AG08395 (cell line): ENCODE data around the gene RIPOR2.

ENCODE experiments used
- DNase-seq: peaks from one replicate; pipeline ENCODE4 v3.0.0; 2012; ENCODE audit warnings: mixed read lengths, low spot score

The RIPOR2 gene, protein sequence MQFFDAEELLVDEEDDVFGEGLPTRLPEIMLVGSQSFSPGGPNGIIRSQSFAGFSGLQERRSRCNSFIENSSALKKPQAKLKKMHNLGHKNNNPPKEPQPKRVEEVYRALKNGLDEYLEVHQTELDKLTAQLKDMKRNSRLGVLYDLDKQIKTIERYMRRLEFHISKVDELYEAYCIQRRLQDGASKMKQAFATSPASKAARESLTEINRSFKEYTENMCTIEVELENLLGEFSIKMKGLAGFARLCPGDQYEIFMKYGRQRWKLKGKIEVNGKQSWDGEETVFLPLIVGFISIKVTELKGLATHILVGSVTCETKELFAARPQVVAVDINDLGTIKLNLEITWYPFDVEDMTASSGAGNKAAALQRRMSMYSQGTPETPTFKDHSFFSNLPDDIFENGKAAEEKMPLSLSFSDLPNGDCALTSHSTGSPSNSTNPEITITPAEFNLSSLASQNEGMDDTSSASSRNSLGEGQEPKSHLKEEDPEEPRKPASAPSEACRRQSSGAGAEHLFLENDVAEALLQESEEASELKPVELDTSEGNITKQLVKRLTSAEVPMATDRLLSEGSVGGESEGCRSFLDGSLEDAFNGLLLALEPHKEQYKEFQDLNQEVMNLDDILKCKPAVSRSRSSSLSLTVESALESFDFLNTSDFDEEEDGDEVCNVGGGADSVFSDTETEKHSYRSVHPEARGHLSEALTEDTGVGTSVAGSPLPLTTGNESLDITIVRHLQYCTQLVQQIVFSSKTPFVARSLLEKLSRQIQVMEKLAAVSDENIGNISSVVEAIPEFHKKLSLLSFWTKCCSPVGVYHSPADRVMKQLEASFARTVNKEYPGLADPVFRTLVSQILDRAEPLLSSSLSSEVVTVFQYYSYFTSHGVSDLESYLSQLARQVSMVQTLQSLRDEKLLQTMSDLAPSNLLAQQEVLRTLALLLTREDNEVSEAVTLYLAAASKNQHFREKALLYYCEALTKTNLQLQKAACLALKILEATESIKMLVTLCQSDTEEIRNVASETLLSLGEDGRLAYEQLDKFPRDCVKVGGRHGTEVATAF

DNA sequence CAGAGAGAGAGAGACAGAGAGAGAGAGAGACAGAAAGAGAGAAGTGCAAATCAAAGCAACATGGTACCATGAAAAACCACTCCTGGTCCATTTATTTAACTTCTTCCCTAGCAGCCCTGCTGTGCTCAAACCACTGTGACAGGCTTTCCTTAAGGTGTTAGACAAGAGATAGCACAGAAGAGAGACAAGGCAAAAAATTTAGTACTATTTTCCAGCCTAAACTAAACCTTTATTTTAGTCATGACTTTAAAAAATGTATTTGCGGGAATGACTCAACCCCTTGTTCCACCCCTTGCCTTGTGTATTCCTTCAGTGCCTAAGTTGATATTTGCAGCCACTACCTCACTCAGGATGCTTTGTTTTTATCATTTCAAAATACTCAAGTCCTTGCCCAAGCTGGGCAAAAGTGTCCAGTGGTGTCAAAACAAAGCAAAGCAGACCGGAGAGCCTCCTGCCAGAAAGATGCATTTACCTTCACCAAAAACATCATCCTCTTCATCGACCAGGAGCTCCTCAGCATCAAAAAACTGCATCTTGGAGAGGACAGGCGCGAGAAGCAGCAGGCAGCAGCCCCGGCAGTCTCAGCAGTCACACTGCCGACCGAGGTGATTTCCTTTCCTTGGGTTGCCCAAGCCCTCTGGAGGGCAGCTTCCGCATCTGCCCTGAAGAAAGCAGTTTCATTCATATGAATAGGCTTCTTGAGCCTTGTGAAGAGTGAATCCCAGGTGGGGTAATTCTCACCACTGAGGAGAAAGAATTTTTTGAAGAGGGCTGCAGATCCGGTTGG, at the start of gene RIPOR2:
RIPOR2 (minus strand) TSS at position 595 of the 787 bp plus-strand sequence; CDS start at position 533, 62 bp downstream.
- no peak for DNase-seq

- DNase-seq: no peak
These were observed 49.6 kb upstream of the RIPOR2 start for GRCh38 chr6:24985323-24985722.

DNA sequence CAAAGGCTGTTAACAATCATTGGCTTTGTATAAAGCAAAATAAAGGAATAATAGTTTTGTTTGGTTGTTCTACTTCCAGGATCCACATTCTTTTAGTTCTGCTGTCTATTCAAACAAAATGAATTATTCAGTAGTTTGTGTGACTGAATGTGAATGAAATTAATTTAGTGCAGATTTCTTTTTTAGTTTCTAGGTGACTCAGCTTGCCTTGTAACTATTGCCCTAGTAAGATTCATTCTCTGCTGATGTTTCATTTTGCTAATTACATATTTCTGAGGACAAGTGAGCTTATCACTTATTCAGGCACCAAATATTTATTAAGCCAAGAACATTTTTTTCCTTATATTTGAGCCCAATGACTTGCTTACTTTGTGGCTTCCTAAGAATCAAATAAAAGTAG, 46.5 kb upstream of the RIPOR2 start:
- peak; percentile 34 for DNase-seq

GRCh38 chr6:24981386-24981760, 45.6 kb upstream of the RIPOR2 start:
- DNase-seq: no peak

DNA sequence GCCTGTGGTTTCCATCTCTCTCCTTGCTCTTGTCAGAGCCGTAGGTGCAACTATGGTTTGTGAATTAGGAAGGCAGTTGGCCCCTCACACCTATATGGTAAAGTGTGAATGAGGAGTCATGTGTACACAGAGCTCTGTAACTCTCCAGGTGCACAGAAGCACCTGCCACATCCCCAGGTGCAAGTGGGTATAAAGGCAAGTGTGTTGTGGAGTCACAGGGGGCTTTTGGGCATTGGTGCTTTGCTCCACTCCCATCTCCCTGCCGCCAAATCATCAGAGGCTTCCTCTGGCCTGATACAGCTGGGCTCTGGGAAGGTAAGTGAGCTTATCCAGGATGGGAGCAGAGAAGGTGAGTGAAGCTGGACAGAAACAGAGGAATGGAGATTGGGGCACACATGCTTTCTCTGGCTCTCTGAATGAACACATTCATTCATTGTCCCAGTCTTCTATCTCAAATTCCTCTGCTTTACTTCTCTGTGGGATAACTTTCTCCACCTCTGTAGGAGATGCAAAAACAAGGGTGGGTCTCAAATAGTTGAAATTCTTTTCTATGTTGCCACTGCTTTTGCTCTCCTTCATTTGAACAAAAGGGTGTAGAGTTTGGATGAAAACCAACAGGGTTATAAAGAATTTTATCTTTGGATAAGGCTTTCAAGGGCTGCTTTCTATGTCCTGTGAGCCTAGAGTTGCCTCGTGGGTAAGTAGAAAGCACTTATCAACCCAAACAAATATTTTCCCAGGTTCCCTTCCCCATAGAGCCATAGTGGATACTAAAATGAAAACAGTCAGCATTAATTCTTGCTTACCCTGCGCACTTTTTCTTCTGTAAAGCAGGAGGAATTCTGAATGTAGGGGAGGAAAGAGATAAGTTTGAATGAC, 45.0 kb upstream of the RIPOR2 start:
- DNase-seq: peak; percentile 17

- DNase-seq: no peak
These were observed 43.4 kb upstream of the RIPOR2 start for GRCh38 chr6:24979176-24979575.

DNA sequence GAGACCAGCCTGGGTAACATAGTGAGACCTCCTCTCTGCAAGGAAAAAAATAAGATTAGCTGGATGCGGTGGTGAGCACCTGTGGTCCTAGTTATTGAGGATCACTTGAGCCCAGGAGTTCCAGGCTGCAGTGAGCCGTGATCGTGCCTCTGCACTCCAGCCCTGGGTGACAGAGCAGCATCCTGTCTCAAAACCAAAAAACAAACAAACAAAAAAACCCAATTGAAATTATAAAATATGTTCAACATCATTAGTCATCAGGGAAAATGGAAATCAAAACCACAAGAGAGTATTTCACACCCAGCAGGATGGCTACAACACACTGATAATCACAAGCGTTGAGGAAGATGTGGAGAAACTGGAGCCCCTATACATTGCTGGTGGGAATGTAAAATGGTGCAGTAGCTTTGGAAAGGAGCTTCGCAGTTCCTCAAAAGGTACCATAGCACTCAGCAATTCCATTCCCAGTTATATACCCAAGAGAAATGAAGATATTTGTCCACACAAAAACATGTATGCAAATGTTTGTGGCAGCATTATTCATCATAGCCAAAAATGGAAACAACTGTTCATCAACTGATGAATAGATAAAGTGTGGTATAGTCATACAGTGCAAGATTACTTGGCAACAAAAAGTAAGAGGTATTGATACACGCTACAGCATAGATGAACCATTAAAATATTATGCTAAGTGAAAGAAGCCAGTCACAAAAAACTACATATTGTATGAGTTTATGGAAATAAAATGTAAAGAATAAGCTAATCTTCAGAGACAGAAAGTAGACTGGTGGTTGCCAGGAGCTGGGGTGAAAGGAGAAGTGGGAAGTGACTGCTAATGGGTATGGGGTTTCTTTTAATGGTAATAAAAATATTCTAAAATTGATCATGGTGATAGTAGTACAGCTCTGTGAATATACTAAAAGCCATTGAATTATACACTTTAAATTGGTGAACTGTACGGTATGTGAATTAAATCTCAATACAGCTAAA, 38.7 kb upstream of the RIPOR2 start:
- DNase-seq: no peak

DNA sequence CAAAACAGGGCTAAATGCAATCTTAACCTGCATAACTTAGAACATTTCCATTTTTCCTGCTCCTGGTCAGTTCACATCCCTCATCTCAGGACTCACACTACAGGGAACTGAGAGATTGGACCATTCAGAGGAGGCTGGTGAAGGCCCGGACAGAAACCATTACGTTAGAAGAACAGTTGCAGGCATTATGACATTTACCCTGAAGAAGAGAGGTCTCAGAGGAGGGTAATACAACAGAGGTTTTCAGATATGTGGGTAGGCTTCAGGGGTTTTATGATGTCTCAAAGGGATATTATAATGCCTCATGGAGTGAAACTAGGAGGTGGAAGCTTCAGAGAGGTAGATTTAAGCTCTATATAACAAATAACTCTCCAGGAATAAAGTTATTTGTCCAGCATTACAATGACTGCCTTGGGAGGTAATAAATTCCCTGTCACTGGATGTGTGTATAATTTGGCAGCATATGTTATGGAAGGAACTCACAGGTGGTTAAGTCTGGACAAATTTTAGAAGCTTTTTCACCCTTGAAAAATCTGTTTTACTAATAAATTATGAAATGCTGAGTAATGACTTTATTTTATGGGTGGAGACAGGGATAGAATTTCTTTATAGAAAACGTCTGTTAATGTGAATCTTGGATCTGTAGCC, 36.7 kb upstream of the RIPOR2 start:
- no peak for DNase-seq

GRCh38 chr6:24971067-24971466, 35.3 kb upstream of the RIPOR2 start:
- no peak for DNase-seq

DNA sequence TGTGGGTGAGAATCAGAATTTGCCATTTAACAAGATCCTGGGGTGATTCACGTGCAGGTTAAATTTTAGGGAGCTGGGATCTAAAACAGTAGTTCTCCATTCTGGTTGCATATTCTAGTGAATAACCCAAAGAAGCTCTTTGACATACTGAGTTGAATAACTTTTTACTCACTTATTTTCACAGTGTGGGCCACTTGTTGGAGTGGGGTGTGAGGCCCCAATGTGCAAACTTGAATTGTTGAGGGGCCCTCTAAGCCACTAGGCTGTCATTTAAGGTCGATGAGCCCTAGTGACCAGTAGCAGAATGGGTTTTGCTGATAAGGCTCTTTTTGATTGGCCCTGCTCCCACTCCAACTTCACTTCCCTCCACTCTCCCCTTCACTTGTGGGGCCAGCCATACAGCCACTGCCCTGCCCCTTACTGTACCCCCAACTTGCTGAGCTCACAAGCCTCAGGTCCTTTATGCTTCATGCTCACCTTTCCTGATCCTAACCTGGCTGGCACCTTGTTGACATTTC, 33.6 kb upstream of the RIPOR2 start:
- DNase-seq: no peak

DNA sequence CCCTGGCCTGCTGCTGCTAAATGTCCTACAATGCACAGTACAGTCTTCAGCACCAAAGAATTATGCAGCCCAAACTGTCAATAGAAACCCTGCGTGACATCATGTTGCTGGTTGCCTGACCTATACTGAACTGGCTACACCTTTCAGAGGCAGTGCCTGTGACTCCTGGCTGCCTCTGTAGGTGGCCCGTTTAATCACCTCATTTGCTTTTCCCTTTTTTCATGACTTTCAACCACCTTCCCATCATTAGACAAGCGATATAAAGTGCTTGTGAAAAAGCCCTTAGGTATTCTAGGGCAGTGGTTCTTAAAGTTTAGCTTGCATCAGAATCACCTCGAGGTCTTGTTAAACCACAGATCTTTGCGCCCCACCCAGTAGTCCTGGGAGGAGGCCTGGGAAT, 33.0 kb upstream of the RIPOR2 start:
- DNase-seq: no peak

GRCh38 chr6:24967211-24967610, 31.5 kb upstream of the RIPOR2 start:
- DNase-seq: no peak

DNA sequence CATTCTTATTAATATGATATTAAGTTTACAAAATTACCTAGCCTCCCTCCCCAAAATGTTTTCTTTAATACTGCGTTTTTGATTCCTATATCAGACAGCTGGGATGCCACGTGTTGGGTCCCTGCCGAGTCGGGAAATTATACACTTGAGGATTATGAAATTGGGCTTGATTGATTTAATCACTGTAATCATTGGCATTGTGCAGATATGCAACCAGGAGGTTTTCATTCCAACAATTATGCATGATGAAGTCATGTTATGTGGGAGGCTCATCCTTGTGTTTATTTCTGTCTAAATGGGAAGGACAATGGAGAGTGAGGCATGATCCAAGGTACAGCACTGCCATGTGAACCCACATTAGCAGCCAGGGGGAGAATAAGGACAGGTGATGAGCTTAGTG, 30.6 kb upstream of the RIPOR2 start:
- no peak for DNase-seq

GRCh38 chr6:24963887-24964570, 28.3 kb upstream of the RIPOR2 start:
- no peak for DNase-seq

- DNase-seq: no peak
These were observed 27.6 kb upstream of the RIPOR2 start for GRCh38 chr6:24963339-24963738.

DNA sequence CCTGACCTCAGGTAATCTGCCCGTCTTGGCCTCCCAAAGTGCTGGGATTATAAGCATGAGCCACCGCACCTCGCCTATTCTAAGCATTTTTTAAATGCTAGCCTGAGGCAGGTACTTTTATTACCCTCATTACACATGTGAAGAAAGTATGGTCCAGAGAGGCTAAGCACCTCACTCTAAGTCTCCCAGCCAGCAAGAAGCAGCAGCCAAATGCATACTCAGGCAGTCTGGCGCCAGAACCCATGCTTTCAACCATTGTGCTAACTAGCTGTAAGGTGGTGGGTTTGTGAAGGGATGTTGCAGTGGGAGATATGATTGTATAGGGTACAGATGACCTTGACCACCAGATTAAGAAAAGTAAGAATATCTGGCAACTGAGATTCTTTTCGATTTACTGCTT, 26.1 kb upstream of the RIPOR2 start:
- DNase-seq: no peak

DNA sequence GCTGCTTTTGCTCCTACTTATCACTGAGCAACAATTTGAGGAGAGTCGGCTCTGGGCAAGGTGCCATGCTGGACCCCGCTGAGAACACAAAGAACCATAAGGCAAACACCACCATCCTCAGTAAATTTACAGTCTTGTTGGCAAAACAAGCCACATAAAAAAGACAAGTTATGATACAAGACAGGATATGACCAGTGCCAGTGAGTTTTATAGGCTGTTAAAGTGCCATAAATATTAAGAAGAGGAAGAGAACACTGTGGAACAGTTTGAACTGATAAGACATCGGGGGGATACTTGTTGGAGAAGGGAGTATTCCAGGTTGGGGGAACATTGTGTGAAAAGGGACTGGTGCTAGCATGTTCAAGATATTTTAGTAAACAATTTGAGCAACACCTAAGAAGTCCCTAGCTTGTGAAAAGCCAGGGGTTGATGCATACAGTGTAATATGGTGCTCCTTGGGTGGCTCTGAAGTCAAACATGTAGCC, 25.3 kb upstream of the RIPOR2 start:
- no peak for DNase-seq

DNA sequence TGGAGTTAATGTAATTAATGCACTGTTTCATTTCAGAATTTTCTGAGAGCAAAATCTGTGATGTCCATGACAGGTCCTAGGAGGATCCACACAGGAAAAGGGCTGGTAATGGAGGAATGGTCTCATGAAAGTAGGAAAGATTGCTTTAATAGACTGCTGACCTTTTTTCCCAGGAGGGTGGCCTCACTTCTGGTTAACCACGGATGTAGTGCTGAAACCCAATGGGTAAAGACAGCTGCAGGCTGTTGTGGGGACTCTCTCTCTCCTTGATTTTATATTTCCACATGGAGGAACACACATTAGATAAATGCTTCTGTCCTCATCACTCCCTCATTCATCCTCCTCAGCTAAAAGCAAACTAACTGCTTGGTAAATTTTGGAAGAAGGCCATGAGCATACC, 23.6 kb upstream of the RIPOR2 start:
- DNase-seq: no peak
